K562 (cell line): ENCODE measurements around the gene EXOC2. TPM values are rescaled to one million over a fixed set of nuclear protein-coding genes. Genes with fewer than 3 reads are reported as not detected.

Experiments
- CSDE1 ChIP-seq, 2 experiments: fragments of 450-650 bp; IDR thresholded peaks; 2 replicates each; pipeline ENCODE4 v1.6.1; 2016; ENCODE audit warnings: mild to moderate bottlenecking in 1 of 2
- ETV5 ChIP-seq: sonication (generic); formaldehyde crosslinking; IDR thresholded peaks from 2 replicates; pipeline ENCODE4 v1.4.0; 2020; ENCODE audit warnings: low read depth, mild to moderate bottlenecking, missing genetic modification reagents
- MCM7 ChIP-seq, 2 experiments: fragments of 450-650 bp; IDR thresholded peaks; 2 replicates each; pipeline ENCODE4 v1.6.1; 2016 to 2018
- OTX1 ChIP-seq: fragments of 450-650 bp; formaldehyde crosslinking; IDR thresholded peaks from 2 replicates; pipeline ENCODE4 v1.4.0; 2022; ENCODE audit warnings: mild to moderate bottlenecking
- PHF21A ChIP-seq: fragments of 450-650 bp; IDR thresholded peaks from 2 replicates; pipeline ENCODE4 v1.6.1; 2017; ENCODE audit warnings: low read depth, borderline replicate concordance
- RAD21 ChIP-seq, 2 experiments: fragments of 250-450 bp in 1 of 2; fragments of 450-650 bp in 1 of 2; sonication (Bioruptor Pico) in 1 of 2; formaldehyde crosslinking in 1 of 2; IDR thresholded peaks in 1 of 2; conservative IDR thresholded peaks in 1 of 2; 2 replicates each; pipeline versions ENCODE4 v1.4.0 to v1.8.0; 2020 to 2022; ENCODE audit warnings: mild to moderate bottlenecking in 2 of 2, moderate library complexity in 1 of 2
- SFPQ ChIP-seq: fragments of 200-400 bp; formaldehyde crosslinking; IDR thresholded peaks from 2 replicates; pipeline ENCODE4 v1.6.1; 2017; ENCODE audit warnings: mild to moderate bottlenecking, low read depth, low read length, moderate library complexity
- ZNF431 ChIP-seq: sonication (generic); formaldehyde crosslinking; IDR thresholded peaks from 2 replicates; pipeline ENCODE4 v1.8.0; 2022; ENCODE audit warnings: mild to moderate bottlenecking, missing genetic modification reagents
- ZSCAN29 ChIP-seq: fragments of 450-650 bp; IDR thresholded peaks from 2 replicates; pipeline ENCODE4 v1.6.1; 2017
- polyA plus RNA-seq, 8 experiments: library from polyadenylated mRNA; depleted of rRNA in 4 of 8; stranded (reverse) in 5 of 8; unstranded in 3 of 8; fragments of >200 nt; fragmentation: Nextera tagmentation in 2 of 8; fragmentation: Illumina TruSeq in 1 of 8; extraction: Ambion mirVana in 2 of 8; extraction: Trizol in 1 of 8; gene quantifications; 2 replicates each; pipeline versions ENCODE4 v1.2.1 to v1.2.3, GENCODE V29; 2011 to 2014; ENCODE audit warnings: inconsistent platforms in 1 of 8, missing spikeins in 1 of 8
- total RNA-seq, 7 experiments: library from RNA; depleted of rRNA in 6 of 7; stranded (reverse); fragments of >200 nt in 6 of 7; fragmentation: Illumina TruSeq in 2 of 7; extraction: Trizol in 2 of 7; gene quantifications; 2 replicates each; pipeline versions ENCODE4 v1.2.1 to v1.2.3, GENCODE V29; 2011 to 2021; ENCODE audit warnings: low replicate concordance in 1 of 7
- TF ChIP-seq, protein P1 (sequence below): fragments of 250-450 bp; sonication (Bioruptor Pico); IDR thresholded peaks from 2 replicates; pipeline ENCODE4 v1.5.0; 2021; ENCODE audit warnings: mild to moderate bottlenecking, moderate library complexity
- TF ChIP-seq, protein P2 (sequence below), 3 experiments: IDR thresholded peaks in 2 of 3; conservative IDR thresholded peaks in 1 of 3; 2 replicates each; pipeline ENCODE4 v1.5.1; 2011 to 2012; ENCODE audit warnings: low read length in 3 of 3, mild to moderate bottlenecking in 3 of 3, control low read depth in 2 of 3, improper control_type of control experiment in 1 of 3, inconsistent platforms in 1 of 3, low read depth in 1 of 3, mixed read lengths in 1 of 3, moderate library complexity in 1 of 3; ENCODE audit not compliant: insufficient read depth in 2 of 3

EXOC2 gene
- total and polyA plus RNA-seq, 9 of the 15 experiments (the other 6 are each of a cell fraction or from before 2014, with no cell fraction given), result 12.2 to 30.2 (median 24.2) TPM

DNA sequence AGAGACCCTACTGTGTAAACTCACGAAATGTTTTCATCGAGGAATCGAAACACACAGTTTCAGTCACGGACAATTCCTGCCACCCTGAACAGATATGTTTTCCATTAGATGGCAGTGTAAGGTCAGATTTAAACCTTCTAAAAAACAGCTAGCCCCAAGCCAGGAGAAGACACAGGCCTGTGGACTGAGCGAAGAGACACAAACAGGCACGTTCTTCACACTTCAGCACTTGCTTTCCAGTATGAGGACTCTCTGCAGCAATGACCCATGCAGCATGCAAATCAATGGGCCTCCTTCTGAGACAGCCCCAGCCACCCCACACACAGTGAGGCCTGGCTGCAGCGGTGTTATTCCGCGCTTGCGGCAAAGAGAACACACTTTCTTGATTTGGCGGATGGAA, 68.0 kb downstream of the EXOC2 start (continued):
- TF ChIP-seq SFPQ (no peak), ETV5 (CRISPR knock-in tag) (no peak), ZSCAN29 (no peak), MCM7 (IDR thresholded peaks at IDR 0.05) (no peak), ZNF431 (CRISPR knock-in tag) (no peak), CSDE1 (IDR thresholded peaks at IDR 0.05) (no peak), PHF21A (no peak), OTX1 (no peak), RAD21 (CRISPR knock-in tag; conservative IDR thresholded peaks at IDR 0.05 in 1 of 2, IDR thresholded peaks at IDR 0.05 in 1 of 2) (peak; percentile 35 to 48)
- TF ChIP-seq, protein P1, sequence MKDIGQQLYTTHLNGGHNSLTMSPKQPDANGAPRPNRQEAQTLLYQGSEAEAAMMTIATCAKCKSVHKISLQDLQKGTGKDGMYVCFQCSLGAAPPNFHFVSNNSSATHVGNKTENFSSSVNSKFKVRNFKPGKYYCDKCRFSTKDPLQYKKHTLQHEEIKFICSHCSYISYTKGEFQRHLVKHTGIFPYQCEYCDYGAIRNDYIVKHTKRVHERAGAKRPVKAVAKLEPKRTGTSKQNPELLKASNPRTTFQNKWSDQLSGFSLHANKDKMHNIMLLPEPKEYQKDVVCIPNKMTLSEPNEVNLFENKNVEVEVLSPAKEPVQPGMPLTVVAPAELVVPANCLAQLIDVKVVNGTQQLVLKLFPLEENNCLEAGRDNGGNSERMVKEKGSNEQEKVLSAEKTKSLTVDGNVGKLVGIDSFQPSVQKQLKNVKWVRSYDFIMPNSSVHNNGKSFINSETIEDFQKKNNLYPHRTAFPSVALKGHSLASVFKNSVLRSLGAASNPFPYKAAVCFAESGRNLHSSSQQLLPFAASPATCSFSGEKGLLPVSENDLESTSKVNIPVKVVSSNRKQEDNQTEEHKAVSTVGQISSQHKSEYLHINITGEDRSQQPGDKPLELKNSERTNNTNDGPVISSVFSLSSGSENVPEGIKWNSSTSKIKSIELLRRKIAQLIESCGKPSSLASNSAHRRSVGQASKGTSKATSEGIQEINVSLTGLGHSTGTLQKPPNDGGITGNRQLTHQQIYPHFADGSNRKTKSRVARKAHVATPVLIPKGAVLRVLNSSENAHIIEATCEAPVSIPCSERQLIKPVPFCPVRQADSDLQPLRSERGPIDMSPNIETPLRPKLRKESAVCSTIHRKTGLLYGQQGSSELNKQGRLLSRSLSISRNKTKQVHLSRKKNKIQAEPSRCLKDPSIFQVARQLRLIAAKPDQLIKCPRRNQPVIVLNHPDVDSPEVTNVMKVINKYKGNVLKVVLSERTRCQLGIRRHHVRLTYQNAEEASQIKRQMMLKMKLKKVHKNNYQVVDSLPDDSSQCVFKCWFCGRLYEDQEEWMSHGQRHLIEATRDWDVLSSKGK, result no peak
- TF ChIP-seq, protein P2, sequence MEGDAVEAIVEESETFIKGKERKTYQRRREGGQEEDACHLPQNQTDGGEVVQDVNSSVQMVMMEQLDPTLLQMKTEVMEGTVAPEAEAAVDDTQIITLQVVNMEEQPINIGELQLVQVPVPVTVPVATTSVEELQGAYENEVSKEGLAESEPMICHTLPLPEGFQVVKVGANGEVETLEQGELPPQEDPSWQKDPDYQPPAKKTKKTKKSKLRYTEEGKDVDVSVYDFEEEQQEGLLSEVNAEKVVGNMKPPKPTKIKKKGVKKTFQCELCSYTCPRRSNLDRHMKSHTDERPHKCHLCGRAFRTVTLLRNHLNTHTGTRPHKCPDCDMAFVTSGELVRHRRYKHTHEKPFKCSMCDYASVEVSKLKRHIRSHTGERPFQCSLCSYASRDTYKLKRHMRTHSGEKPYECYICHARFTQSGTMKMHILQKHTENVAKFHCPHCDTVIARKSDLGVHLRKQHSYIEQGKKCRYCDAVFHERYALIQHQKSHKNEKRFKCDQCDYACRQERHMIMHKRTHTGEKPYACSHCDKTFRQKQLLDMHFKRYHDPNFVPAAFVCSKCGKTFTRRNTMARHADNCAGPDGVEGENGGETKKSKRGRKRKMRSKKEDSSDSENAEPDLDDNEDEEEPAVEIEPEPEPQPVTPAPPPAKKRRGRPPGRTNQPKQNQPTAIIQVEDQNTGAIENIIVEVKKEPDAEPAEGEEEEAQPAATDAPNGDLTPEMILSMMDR (IDR thresholded peaks at IDR 0.05 in 2 of 3, conservative IDR thresholded peaks at IDR 0.05 in 1 of 3; ENCODE audit: insufficient read depth in 2 of 3, low read depth in 1 of 3, low read length in 3 of 3), result peak in 2 of 3 experiments; percentile 33 to 45; a peak in 3 of 6 replicates
